ENCODE results near the gene GPSM3.
"Not testable (repeated sequence)": the region's sequence is repeated elsewhere in the genome, so short reads cannot be mapped to it uniquely, and the experiment has no call there.

Gene GPSM3

GRCh38 chr6:32149932-32150870 is 42.2 kb downstream of the GPSM3 start:
- no peak for DNase-seq

GRCh38 chr6:32149092-32149755 is 43.2 kb downstream of the GPSM3 start:
- DNase-seq, result no peak

GRCh38 chr6:32148289-32149091 is 44.0 kb downstream of the GPSM3 start:
- DNase-seq, result no peak

- no peak for DNase-seq
Observed at GRCh38 chr6:32147401-32148132, 44.9 kb downstream of the GPSM3 start.

GRCh38 chr6:32146687-32147086 is 45.8 kb downstream of the GPSM3 start:
- no peak for DNase-seq

GRCh38 chr6:32146287-32146686 is 46.2 kb downstream of the GPSM3 start:
- DNase-seq, result no peak

- not testable (repeated sequence) for DNase-seq
Observed at GRCh38 chr6:32144238-32144637, 48.2 kb downstream of the GPSM3 start.
